HG03064 (cell line): ENCODE data around the gene GPI.

Experiments
- ATAC-seq: cut with Tn5 transposase; IDR thresholded peaks from one replicate; pipeline ENCODE4 v1.9.1; 2021; ENCODE audit warnings: low read depth; ENCODE audit not compliant: unreplicated experiment

GPI gene

GRCh38 chr19:34337739-34338138, 27.3 kb upstream of the GPI start:
- ATAC-seq: no peak

DNA sequence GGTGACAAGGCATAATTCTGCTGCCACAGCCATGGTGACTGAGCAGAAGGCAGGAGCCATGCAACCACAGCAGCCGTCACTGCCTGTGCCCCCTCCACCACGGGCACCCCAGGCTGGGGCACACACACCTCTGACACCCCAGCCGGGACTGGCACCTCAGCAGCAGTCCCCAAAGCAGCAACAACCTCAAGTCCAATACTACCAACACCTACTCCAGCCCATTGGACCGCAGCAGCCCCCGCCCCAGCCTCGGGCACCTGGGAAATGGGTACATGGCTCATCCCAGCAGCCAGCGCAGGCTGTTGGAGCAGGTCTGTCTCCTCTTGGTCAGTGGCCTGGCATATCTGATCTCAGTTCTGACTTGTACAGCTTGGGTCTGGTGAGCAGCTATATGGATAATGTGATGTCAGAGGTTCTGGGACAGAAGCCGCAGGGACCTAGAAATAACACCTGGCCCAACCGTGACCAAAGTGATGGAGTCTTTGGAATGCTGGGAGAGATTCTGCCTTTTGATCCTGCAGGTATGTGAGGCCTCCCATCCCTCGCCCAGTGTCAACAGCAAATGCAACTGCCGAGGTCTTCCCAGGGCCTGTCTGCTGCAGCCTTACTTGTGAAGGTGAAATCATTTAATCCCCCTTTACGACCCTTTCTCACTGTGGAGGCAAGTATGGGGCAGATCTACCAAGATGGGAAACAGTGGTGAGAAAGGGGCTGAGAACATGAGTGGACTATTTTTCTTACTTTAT, 22.9 kb upstream of the GPI start:
- no peak for ATAC-seq

DNA sequence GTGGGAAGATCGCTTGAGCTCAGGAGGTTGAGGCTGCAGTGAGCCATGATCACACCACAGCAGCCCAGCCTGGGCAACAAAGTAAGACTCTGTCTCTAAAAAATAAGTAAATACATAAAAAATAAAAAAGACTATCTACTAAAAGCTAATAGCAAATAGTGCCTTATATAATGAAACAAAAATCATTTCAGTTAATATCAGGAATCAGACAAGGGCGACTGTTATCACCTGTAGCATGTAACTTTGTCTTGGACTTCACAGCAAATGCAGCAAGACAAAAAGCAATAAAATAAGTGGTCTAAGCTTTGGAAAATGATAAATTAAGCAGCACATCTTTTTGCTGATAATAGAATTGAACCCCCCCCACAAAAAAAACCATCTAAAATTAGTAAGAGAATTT, 21.2 kb upstream of the GPI start:
- no peak for ATAC-seq

GRCh38 chr19:34345947-34346351, 19.0 kb upstream of the GPI start:
- no peak for ATAC-seq

DNA sequence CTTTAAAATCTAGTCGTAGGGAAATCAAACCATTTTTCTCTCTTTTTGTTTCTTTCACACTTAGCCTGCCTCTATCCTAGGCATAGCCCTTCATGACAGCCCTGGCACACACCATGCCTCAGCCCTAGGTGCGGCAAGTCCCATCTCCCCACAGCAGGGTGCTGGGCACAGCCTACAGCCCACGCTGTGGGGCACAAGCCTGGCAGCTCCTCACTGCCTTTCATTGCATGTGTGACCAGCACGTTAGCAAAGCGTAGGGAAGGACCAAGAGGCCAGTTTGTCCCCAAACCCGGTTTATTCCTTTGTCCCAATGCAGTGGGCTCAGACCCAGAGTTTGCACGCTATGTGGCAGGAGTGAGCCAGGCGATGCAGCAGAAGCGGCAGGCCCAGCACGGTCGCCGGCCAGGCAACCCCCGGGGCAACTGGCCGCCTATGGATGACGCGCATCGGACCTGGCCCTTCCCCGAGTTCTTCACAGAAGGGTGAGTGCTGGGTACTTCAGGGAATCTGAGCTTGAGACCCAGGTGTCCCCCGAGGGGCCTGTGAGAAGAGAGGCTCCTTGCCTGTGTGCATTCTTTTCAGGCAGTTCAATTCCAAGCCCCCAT, 17.3 kb upstream of the GPI start:
- ATAC-seq: no peak

GRCh38 chr19:34348899-34349487, 16.0 kb upstream of the GPI start:
- ATAC-seq: no peak

DNA sequence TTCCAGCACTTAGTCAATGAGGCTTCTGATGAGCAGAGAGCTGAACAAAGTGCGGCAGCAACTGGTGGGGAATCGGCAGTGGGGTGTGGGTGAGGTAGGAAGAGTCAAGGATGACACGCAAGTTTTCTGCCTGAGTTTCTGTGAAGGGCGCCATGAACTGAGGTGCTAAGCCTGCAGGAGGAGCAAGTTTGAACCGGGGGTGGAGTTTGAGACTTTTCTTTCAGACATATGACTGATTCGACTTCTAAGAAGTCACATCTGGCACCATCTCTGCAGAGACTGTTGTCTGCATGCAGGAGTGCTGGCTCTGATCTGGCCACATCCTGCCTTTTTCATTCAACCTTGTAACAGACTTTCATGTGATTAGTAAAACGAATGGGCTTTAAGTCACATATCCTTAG, 14.8 kb upstream of the GPI start:
- ATAC-seq: no peak

DNA sequence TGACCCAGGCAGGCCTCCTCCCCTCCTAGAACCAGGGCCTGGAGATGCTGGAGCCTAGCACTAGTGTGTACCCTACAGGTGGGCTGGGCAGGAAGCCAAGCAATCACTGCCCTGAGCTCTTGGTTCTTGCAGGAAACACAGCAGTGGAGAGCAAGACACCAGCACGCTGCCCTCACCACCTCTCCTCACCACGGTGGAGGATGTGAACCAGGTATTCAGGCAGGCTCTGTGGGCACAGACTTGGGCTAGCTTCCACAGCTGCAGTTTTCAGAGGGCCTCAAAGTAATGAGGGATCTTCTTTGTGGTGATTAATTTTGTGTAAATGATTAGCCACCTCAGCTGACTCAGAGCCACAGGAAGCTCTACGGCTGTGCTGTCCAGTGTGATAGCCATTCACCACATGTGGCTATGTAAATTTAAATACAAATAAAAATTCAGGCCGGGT, 13.6 kb upstream of the GPI start:
- no peak for ATAC-seq

- ATAC-seq: no peak
These were observed 11.4 kb upstream of the GPI start for GRCh38 chr19:34353546-34353945.

DNA sequence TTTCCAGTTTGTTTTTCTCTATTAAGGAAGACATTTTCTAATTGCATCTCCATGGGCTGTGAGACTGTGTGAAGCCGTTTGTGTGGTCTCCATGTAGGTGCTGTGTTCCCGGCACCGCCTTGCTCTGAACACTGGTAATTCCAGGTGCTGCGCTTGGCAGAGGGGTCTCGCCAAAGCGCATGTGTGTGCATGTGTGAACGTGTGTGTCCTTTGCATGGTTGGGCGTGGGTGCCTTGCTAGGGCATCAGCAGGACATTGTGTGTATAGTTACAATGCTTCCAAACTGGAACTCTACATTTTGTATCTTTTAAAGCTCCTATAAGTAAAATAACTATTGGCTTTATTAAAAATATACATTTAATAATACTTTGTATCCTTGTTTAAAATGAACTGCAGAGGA, 9.8 kb upstream of the GPI start:
- ATAC-seq: no peak

- ATAC-seq: no peak
These were observed 8.1 kb upstream of the GPI start for GRCh38 chr19:34356875-34357274.

- ATAC-seq: no peak
These were observed 7.6 kb upstream of the GPI start for GRCh38 chr19:34357431-34357830.

GRCh38 chr19:34359140-34359953, 5.6 kb upstream of the GPI start:
- peak; percentile 78 for ATAC-seq

GRCh38 chr19:34359954-34360315, 5.1 kb upstream of the GPI start:
- no peak for ATAC-seq

DNA sequence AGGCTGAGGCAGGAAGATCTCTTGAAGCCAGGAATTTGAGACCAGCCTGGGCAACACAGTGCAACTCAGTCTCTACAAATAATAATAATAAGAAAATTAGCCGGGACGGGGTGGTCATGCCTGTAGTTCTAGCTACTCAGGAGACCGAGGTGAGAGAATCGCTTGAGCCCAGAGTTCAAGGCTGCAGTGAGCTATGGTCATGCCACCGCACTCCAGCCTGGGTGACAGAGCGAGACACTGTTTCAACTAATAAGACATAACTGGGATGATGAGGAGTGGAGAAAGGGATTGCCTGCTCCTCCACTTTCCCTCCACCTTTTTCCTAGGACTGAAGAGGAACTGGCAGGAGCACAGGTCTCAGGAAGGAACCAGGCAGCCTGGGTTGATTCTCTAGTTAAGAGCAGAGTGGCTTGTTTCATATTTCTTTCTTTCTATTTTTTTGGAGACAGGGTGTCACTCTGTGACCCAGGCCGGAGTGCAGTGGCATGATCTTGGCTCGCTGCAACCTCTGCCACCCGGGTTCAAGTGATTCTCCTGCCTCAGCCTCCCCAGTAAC, 4.6 kb upstream of the GPI start:
- no peak for ATAC-seq

GRCh38 chr19:34362679-34363069, 2.3 kb upstream of the GPI start:
- no peak for ATAC-seq

DNA sequence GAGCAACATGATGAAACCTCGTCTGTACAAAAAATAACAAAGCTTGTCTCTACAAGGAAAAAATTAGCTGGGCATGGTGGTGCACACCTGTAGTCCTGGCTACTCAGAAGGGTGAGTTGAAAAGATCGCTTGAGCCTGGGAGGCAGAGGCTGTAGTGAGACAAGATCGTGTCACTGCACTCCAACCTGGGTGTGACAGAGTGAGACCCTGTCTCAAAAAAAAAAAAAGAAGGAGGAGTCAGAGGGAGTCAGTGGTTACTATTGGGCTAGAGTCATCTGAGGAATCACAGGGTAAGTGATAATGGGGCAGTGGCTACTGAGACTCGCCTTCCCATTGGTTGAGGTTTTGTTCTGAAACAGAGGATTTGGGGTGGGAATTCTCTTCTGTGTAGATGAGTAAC, 1.9 kb upstream of the GPI start:
- no peak for ATAC-seq

DNA sequence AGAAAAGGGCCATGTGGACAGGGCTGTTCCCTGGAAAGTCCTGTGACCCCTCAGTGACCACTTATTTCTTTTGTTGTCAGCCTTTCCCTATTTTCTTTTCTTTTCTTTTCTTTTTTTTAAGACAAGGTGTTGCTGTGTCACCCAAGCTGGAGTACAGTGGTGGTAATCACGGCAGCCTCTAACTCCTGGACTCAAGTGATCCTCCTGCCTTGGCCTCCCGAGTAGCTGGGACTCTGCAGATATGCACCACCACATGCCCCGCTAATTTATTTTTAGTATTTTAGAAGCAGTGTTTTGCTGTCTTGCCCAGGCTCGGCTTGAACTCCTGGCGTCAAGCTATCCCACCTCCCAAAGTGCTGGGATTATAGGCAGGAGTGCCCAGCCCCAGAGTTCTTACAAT, 1.1 kb upstream of the GPI start:
- ATAC-seq: no peak

- no peak for ATAC-seq
These were observed 550 bp upstream of the GPI start for GRCh38 chr19:34364462-34364829.

GRCh38 chr19:34365463-34366401, 736 bp downstream of the GPI start:
- peak; percentile 10 for ATAC-seq
